Endodermal cell (in vitro differentiated cells): ENCODE measurements around the gene IQCK. TPM values are rescaled to one million over a fixed set of nuclear protein-coding genes. Genes with fewer than 3 reads are reported as not detected.

Experiments used
- DNase-seq: peaks from one replicate; pipeline ENCODE4 v3.0.0-alpha.2; 2017
- H3K27ac ChIP-seq: 2 replicates; pipeline ENCODE4 v1.5.1; 2013; ENCODE audit warnings: mild to moderate bottlenecking, low read depth, low read length, moderate library complexity
- H3K27me3 ChIP-seq: 2 replicates; pipeline ENCODE4 v1.6.1; 2013; ENCODE audit warnings: mild to moderate bottlenecking, low read length, moderate library complexity; ENCODE audit not compliant: insufficient read depth, control insufficient read depth, poor library complexity, severe bottlenecking
- H3K36me3 ChIP-seq: 2 replicates; pipeline ENCODE4 v1.7.0; 2013; ENCODE audit warnings: mild to moderate bottlenecking, low read length, moderate library complexity; ENCODE audit not compliant: control insufficient read depth, insufficient read depth
- H3K4me1 ChIP-seq: one replicate; pipeline ENCODE4 v1.7.0; 2013; ENCODE audit warnings: low read length; ENCODE audit not compliant: control insufficient read depth, insufficient read depth
- H3K4me3 ChIP-seq: 2 replicates; pipeline ENCODE4 v1.5.1; 2013; ENCODE audit warnings: mild to moderate bottlenecking, low read length, moderate library complexity
- H3K9ac ChIP-seq: 2 replicates; pipeline ENCODE4 v1.6.1; 2013; ENCODE audit warnings: mild to moderate bottlenecking, low read length, moderate library complexity; ENCODE audit not compliant: poor library complexity, severe bottlenecking; ENCODE audit errors: extremely low read depth
- H3K9me3 ChIP-seq: 2 replicates; pipeline ENCODE4 v1.6.1; 2013; ENCODE audit warnings: mild to moderate bottlenecking, low read length, moderate library complexity; ENCODE audit not compliant: control insufficient read depth
- H3K27ac Mint-ChIP-seq: 2 replicates; pipeline ENCODE4 v1.8.0; 2020; ENCODE audit warnings: mixed read lengths
- H3K27me3 Mint-ChIP-seq: 2 replicates; pipeline ENCODE4 v1.8.0; 2021; ENCODE audit warnings: mild to moderate bottlenecking, mixed read lengths; ENCODE audit not compliant: insufficient read depth
- H3K36me3 Mint-ChIP-seq: 2 replicates; pipeline ENCODE4 v1.8.0; 2020; ENCODE audit warnings: low read depth, mixed read lengths
- H3K4me1 Mint-ChIP-seq: 2 replicates; pipeline ENCODE4 v1.8.0; 2020; ENCODE audit warnings: mixed read lengths
- H3K4me3 Mint-ChIP-seq: 2 replicates; pipeline ENCODE4 v1.8.0; 2020; ENCODE audit warnings: mild to moderate bottlenecking, moderate library complexity, mixed read lengths
- H3K9me3 Mint-ChIP-seq: 2 replicates; pipeline ENCODE4 v1.8.0; 2020; ENCODE audit warnings: mild to moderate bottlenecking, mixed read lengths
- CTCF ChIP-seq: fragments of 200-600 bp; sonication (generic); conservative IDR thresholded peaks from 2 replicates; pipeline ENCODE4 v1.5.0; 2021; ENCODE audit warnings: antibody characterized with exemption, mild to moderate bottlenecking
- WGBS, 2 experiments: methylation state at CpG; one replicate each; pipeline versions ENCODE4 v1.1.5 to v1.1.7; 2013; ENCODE audit warnings: missing lambda C conversion rate in 2 of 2, mixed read lengths in 1 of 2; ENCODE audit not compliant: insufficient coverage in 1 of 2, insufficient read length in 1 of 2; 5-methylcytosine and 5-hydroxymethylcytosine counted together
- total RNA-seq, 2 donors: library from RNA; stranded (reverse); fragmentation: NEBNext Ultra II Directional in 1 of 2; extraction: Animal tissue kit (Norgen Biotek cat#: 25700) in 1 of 2; gene quantifications; 2 replicates in 1 of 2; 3 replicates in 1 of 2; pipeline ENCODE4 v1.2.1, GENCODE V29; 2021

Gene IQCK
- total RNA-seq, 2 donors from 2014 or later, result 21.1 to 30.1 TPM

GRCh38 chr16:19841184-19841583 is 123.1 kb downstream of the IQCK start:
- Mint-ChIP-seq H3K4me1 (peaks cover 19% of the 10 kb centered on the region), H3K27me3 (no peaks in the 10 kb centered on the region), H3K36me3 (peaks cover 4% of the 10 kb centered on the region), H3K4me3 (no peak overlapping the region), H3K27ac (no peak overlapping the region), H3K9me3 (no peaks in the 10 kb centered on the region)
- peaks cover 2% of the 10 kb centered on the region for H3K4me1 ChIP-seq
- no peak for DNase-seq
- TF ChIP-seq CTCF, result no peak
- no peaks in the 10 kb centered on the region for H3K36me3 ChIP-seq
- H3K27me3 ChIP-seq, result no peaks in the 10 kb centered on the region
- WGBS, 2 experiments, result 87 to 93% methylated on average over 2 to 3 of the region's 3 CpGs
- no peak overlapping the region for H3K9ac ChIP-seq
- no peak overlapping the region for H3K27ac ChIP-seq
- H3K9me3 ChIP-seq, result peaks cover 7% of the 10 kb centered on the region
- H3K4me3 ChIP-seq, result no peak overlapping the region

GRCh38 chr16:19842426-19843157 is 124.5 kb downstream of the IQCK start:
- Mint-ChIP-seq H3K9me3 (no peaks in the 10 kb centered on the region), H3K36me3 (peaks cover 4% of the 10 kb centered on the region), H3K27me3 (no peaks in the 10 kb centered on the region), H3K4me1 (peaks cover 17% of the 10 kb centered on the region), H3K4me3 (no peak overlapping the region), H3K27ac (no peak overlapping the region)
- 71 to 82% methylated on average over 4 to 6 of the region's 6 CpGs for WGBS, 2 experiments
- no peak overlapping the region for H3K9ac ChIP-seq
- no peak for TF ChIP-seq CTCF
- no peak for DNase-seq
- H3K9me3 ChIP-seq, result peaks cover 7% of the 10 kb centered on the region
- H3K4me3 ChIP-seq, result no peak overlapping the region
- H3K36me3 ChIP-seq, result no peaks in the 10 kb centered on the region
- H3K27me3 ChIP-seq, result no peaks in the 10 kb centered on the region
- peaks cover 2% of the 10 kb centered on the region for H3K4me1 ChIP-seq
- H3K27ac ChIP-seq, result no peak overlapping the region

GRCh38 chr16:19843371-19843770 is 125.3 kb downstream of the IQCK start:
- no peak for DNase-seq
- H3K9ac ChIP-seq, result no peak overlapping the region
- WGBS, 2 experiments, result 83 to 95% methylated on average over 1 of the region's 1 CpG

More at GRCh38 chr16:19843371-19843770, 125.3 kb downstream of the IQCK start:
- Mint-ChIP-seq H3K27ac (no peak overlapping the region), H3K4me1 (peaks cover 9% of the 10 kb centered on the region), H3K36me3 (peaks cover 4% of the 10 kb centered on the region), H3K9me3 (no peaks in the 10 kb centered on the region), H3K27me3 (no peaks in the 10 kb centered on the region), H3K4me3 (no peak overlapping the region)
- no peak for TF ChIP-seq CTCF
- no peak overlapping the region for H3K27ac ChIP-seq
- H3K36me3 ChIP-seq, result no peaks in the 10 kb centered on the region
- no peak overlapping the region for H3K4me3 ChIP-seq
- H3K4me1 ChIP-seq, result peaks cover 2% of the 10 kb centered on the region
- no peaks in the 10 kb centered on the region for H3K27me3 ChIP-seq
- peaks cover 7% of the 10 kb centered on the region for H3K9me3 ChIP-seq
